Osteoblast (primary cell): Measurements from ENCODE around the gene TOP1. TPM values are rescaled to one million over a fixed set of nuclear protein-coding genes. Genes with fewer than 3 reads are reported as not detected.

ENCODE experiments used
- DNase-seq: peaks from one replicate; pipeline ENCODE4 v3.0.0; 2011; ENCODE audit warnings: low spot score, mixed read lengths; ENCODE audit not compliant: insufficient read length; ENCODE audit errors: missing footprints
- H2AFZ ChIP-seq: 2 replicates; pipeline ENCODE4 v1.6.0; 2011; ENCODE audit warnings: mild to moderate bottlenecking, low read length
- H3K27ac ChIP-seq: 2 replicates; pipeline ENCODE4 v1.5.1; 2011; ENCODE audit warnings: mild to moderate bottlenecking, low read depth, low read length, moderate library complexity
- H3K27me3 ChIP-seq: 2 replicates; pipeline ENCODE4 v1.6.0; 2012; ENCODE audit warnings: mild to moderate bottlenecking, control low read depth, inconsistent platforms, low read length, moderate library complexity; ENCODE audit not compliant: insufficient read depth
- H3K36me3 ChIP-seq: 2 replicates; pipeline ENCODE4 v1.5.1; 2011; ENCODE audit warnings: mild to moderate bottlenecking, low read length, control low read depth, moderate library complexity; ENCODE audit not compliant: insufficient read depth
- H3K4me1 ChIP-seq: 2 replicates; pipeline ENCODE4 v1.5.1; 2011; ENCODE audit warnings: mild to moderate bottlenecking, low read length, control low read depth, moderate library complexity; ENCODE audit not compliant: insufficient read depth
- H3K4me2 ChIP-seq: 2 replicates; pipeline ENCODE4 v1.6.0; 2011; ENCODE audit warnings: mild to moderate bottlenecking, low read length; ENCODE audit not compliant: insufficient read depth
- H3K4me3 ChIP-seq: fragments of 200-600 bp; sonication (generic); 3 replicates; pipeline ENCODE4 v1.5.1; 2012; ENCODE audit warnings: mild to moderate bottlenecking, low read length, inconsistent platforms; ENCODE audit not compliant: insufficient read depth
- H3K79me2 ChIP-seq: 2 replicates; pipeline ENCODE4 v1.6.0; 2012; ENCODE audit warnings: mild to moderate bottlenecking, low read length, control low read depth, inconsistent platforms; ENCODE audit not compliant: insufficient read depth
- H3K9me3 ChIP-seq: 2 replicates; pipeline ENCODE4 v1.5.1; 2011; ENCODE audit warnings: low read depth, low read length, control low read depth
- H4K20me1 ChIP-seq: 2 replicates; pipeline ENCODE4 v1.6.0; 2012; ENCODE audit warnings: mild to moderate bottlenecking, low read length, control low read depth; ENCODE audit not compliant: insufficient read depth
- CTCF ChIP-seq: IDR thresholded peaks from 2 replicates; pipeline ENCODE4 v1.5.1; 2011; ENCODE audit warnings: mild to moderate bottlenecking, low read depth, low read length, moderate library complexity; ENCODE audit errors: extremely low read depth
- total RNA-seq: library from RNA; depleted of rRNA; stranded (reverse); fragments of >200 nt; gene quantifications from 2 replicates; pipeline ENCODE4 v1.2.3, GENCODE V29; 2012

Gene TOP1
- total RNA-seq, 1 donor: 10.5 TPM

GRCh38 chr20:41135187-41135887, 106.7 kb downstream of the TOP1 start:
- no peaks in the 10 kb centered on the region for H3K9me3 ChIP-seq
- no peaks in the 10 kb centered on the region for H3K36me3 ChIP-seq
- no peak overlapping the region for H3K27ac ChIP-seq
- H2AFZ ChIP-seq: no peak overlapping the region
- H3K4me2 ChIP-seq: no peak overlapping the region
- no peaks in the 10 kb centered on the region for H3K27me3 ChIP-seq
- peak; percentile 74 for TF ChIP-seq CTCF
- DNase-seq: peak; percentile 73
- H4K20me1 ChIP-seq: peaks cover 20% of the 10 kb centered on the region
- peaks cover 34% of the 10 kb centered on the region for H3K79me2 ChIP-seq
- H3K4me1 ChIP-seq: peaks cover 8% of the 10 kb centered on the region
- no peak overlapping the region for H3K4me3 ChIP-seq

DNA sequence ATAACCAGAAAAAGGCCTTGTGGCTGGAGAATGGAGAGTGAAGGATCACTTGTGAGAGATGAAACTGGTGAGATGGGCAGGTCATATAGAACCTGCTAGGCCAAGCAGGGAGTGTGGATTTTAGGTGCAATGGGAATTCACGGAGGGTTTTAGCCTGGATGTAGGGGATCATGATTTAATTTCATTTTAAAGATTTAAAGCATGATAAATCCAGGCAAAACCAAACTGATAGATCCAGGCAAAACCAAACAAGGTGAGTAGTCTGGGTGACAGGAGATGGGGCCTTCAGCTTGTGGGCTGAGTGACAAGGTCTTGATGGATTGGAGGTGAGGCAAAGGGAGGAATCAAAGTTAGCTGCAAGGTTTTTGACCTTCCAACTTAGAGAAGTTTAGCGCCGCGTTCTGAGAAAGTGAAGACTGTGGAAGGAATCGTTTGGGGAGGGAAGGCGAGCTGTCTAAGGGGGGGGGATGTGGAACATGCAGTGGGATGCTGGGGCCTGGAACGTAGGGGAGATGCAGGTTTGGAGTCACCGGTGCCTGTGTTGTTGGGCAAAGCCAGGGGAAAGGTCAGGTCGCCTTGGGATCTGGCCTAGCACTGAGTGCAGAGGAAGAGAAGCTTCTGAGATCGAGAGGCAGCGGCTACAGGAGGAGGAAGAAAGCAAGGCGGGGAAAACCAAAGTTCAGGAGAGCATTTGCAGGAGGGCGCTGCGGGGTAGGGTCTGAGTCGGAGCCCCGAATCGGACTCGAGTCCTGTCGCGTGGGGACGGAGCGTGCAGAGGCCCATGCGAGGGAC, 107.5 kb downstream of the TOP1 start:
- peak overlapping the region; percentile 87 for H3K4me2 ChIP-seq
- H3K9me3 ChIP-seq: no peaks in the 10 kb centered on the region
- peaks cover 28% of the 10 kb centered on the region for H4K20me1 ChIP-seq
- H3K4me3 ChIP-seq: peak overlapping the region; percentile 87
- DNase-seq: no peak
- peaks cover 42% of the 10 kb centered on the region for H3K79me2 ChIP-seq
- no peaks in the 10 kb centered on the region for H3K36me3 ChIP-seq
- no peak overlapping the region for H3K27ac ChIP-seq
- H3K27me3 ChIP-seq: no peaks in the 10 kb centered on the region
- H3K4me1 ChIP-seq: peaks cover 14% of the 10 kb centered on the region
- no peak for TF ChIP-seq CTCF
- H2AFZ ChIP-seq: peak overlapping the region; percentile 92

GRCh38 chr20:41136680-41137613, 108.3 kb downstream of the TOP1 start, which contains the start of gene PLCG1:
Gene PLCG1, plus strand, starts transcription at chr20:41137543. Its CDS starts 99 bp downstream, at chr20:41137642.
- peak; percentile 100 for DNase-seq
- peak within 1 kb of the TSS; percentile 87 for H3K4me2 ChIP-seq
- no peaks in the 10 kb centered on the region for H3K36me3 ChIP-seq

More at GRCh38 chr20:41136680-41137613, 108.3 kb downstream of the TOP1 start, which contains the start of gene PLCG1:
- Histone ChIP-seq H3K9me3 (no peaks in the 10 kb centered on the region), H3K27me3 (no peaks in the 10 kb centered on the region), H4K20me1 (peaks cover 36% of the 10 kb centered on the region), H3K4me3 (peak within 1 kb of the TSS; percentile 87), H3K79me2 (peaks cover 50% of the 10 kb centered on the region), H3K4me1 (peaks cover 18% of the 10 kb centered on the region), H3K27ac (peak within 1 kb of the TSS; percentile 81), H2AFZ (peak within 1 kb of the TSS; percentile 92)
- TF ChIP-seq CTCF: no peak
